T-cell (primary cell): ENCODE results near the gene AP3S2. TPM values are rescaled to one million over a fixed set of nuclear protein-coding genes. Genes with fewer than 3 reads are reported as not detected.

Source experiments
- ATAC-seq, 4 experiments: fragments of 200-7000 bp in 3 of 4; fragments of 150-1000 bp in 1 of 4; cut with Tn5 transposase; replicated peaks in 1 of 4; 1 replicate in 3 of 4; 2 replicates in 1 of 4; pipeline ENCODE4 v1.10.0; 2021; ENCODE audit warnings: moderate library complexity in 3 of 4, mild to moderate bottlenecking in 2 of 4, moderate number of reproducible peaks in 1 of 4
- CTCF ChIA-PET, 2 donors: fragments of 300-600 bp; sonication (Branson Sonifier 250); formaldehyde crosslinking; loops; one replicate each; lab custom pipeline; 2022; ENCODE audit warnings: antibody characterized with exemption in 2 of 2; lab: Charles Lee
- POLR2A ChIA-PET, 2 donors: fragments of 300-600 bp; sonication (Branson Sonifier 250); formaldehyde crosslinking; loops; one replicate each; lab custom pipeline; 2022; ENCODE audit warnings: antibody characterized with exemption in 2 of 2; lab: Charles Lee
- DNase-seq, 35 experiments: peaks; one replicate each; pipeline versions ENCODE4 v3.0.0 to v3.0.0-alpha.2; 2013 to 2023
- H3K27ac ChIP-seq: one replicate; pipeline ENCODE4 v1.5.1; 2013; ENCODE audit warnings: low read length
- H3K27me3 ChIP-seq, 2 experiments: replicated peaks in 1 of 2; 1 replicate in 1 of 2; 2 replicates in 1 of 2; pipeline versions ENCODE4 v1.6.1 to v1.7.0; 2013; ENCODE audit warnings: low read length in 1 of 2, mixed read lengths in 1 of 2; ENCODE audit not compliant: control insufficient read depth in 2 of 2, insufficient read depth in 2 of 2; ENCODE audit errors: extremely low read depth in 1 of 2
- H3K36me3 ChIP-seq, 2 donors: 1 replicate in 1 of 2; 2 replicates in 1 of 2; pipeline versions ENCODE4 v1.6.1 to v1.7.0; 2013; ENCODE audit warnings: low read length in 1 of 2; ENCODE audit not compliant: control insufficient read depth in 2 of 2, insufficient read depth in 1 of 2; ENCODE audit errors: extremely low read depth in 1 of 2
- H3K4me1 ChIP-seq, 2 experiments: 1 replicate in 1 of 2; 2 replicates in 1 of 2; pipeline versions ENCODE4 v1.6.1 to v1.7.0; 2013; ENCODE audit warnings: low read length in 2 of 2, mixed read lengths in 1 of 2; ENCODE audit not compliant: insufficient read depth in 2 of 2, control insufficient read depth in 1 of 2; ENCODE audit errors: extremely low read depth in 1 of 2
- H3K4me3 ChIP-seq, 2 donors: 1 replicate in 1 of 2; 2 replicates in 1 of 2; pipeline versions ENCODE4 v1.5.1 to v1.7.0; 2013; ENCODE audit warnings: mild to moderate bottlenecking in 2 of 2, low read length in 1 of 2, moderate library complexity in 1 of 2; ENCODE audit not compliant: control insufficient read depth in 1 of 2; ENCODE audit errors: extremely low read depth in 1 of 2
- H3K9me3 ChIP-seq: 2 replicates; pipeline ENCODE4 v1.7.0; 2013
- H3K27ac Mint-ChIP-seq, 2 donors: one replicate each; pipeline ENCODE4 v1.8.0; 2020 to 2021; ENCODE audit warnings: mild to moderate bottlenecking in 2 of 2, mixed read lengths in 2 of 2
- H3K27me3 Mint-ChIP-seq, 2 donors: one replicate each; pipeline ENCODE4 v1.8.0; 2021 to 2022; ENCODE audit warnings: mixed read lengths in 2 of 2
- H3K36me3 Mint-ChIP-seq: one replicate; pipeline ENCODE4 v1.8.0; 2021; ENCODE audit warnings: mixed read lengths
- H3K4me1 Mint-ChIP-seq, 3 donors: one replicate each; pipeline ENCODE4 v1.8.0; 2020 to 2022; ENCODE audit warnings: mixed read lengths in 3 of 3, mild to moderate bottlenecking in 1 of 3
- H3K4me3 Mint-ChIP-seq, 3 donors: one replicate each; pipeline ENCODE4 v1.8.0; 2020 to 2022; ENCODE audit warnings: mild to moderate bottlenecking in 3 of 3, mixed read lengths in 3 of 3, moderate library complexity in 3 of 3
- H3K9me3 Mint-ChIP-seq, 3 donors: one replicate each; pipeline ENCODE4 v1.8.0; 2020 to 2022; ENCODE audit warnings: mixed read lengths in 3 of 3
- WGBS: methylation state at CpG from one replicate; pipeline ENCODE4 v1.1.5; 2013; ENCODE audit warnings: missing lambda C conversion rate; ENCODE audit not compliant: insufficient coverage; 5-methylcytosine and 5-hydroxymethylcytosine counted together
- total RNA-seq, 35 experiments: library from RNA in 6 of 35; stranded (reverse) in 6 of 35; fragments of 120-200 nt in 1 of 35; gene quantifications; one replicate each; pipeline versions ENCODE4 v1.2.1 to v1.2.4 and lab custom pipeline; 2013 to 2026

AP3S2 gene
- total RNA-seq, 5 donors from 2014 or later (not counting 1 experiment from before 2014, with no cell fraction given): 22.8 to 30.5 (median 24.9) TPM

DNA sequence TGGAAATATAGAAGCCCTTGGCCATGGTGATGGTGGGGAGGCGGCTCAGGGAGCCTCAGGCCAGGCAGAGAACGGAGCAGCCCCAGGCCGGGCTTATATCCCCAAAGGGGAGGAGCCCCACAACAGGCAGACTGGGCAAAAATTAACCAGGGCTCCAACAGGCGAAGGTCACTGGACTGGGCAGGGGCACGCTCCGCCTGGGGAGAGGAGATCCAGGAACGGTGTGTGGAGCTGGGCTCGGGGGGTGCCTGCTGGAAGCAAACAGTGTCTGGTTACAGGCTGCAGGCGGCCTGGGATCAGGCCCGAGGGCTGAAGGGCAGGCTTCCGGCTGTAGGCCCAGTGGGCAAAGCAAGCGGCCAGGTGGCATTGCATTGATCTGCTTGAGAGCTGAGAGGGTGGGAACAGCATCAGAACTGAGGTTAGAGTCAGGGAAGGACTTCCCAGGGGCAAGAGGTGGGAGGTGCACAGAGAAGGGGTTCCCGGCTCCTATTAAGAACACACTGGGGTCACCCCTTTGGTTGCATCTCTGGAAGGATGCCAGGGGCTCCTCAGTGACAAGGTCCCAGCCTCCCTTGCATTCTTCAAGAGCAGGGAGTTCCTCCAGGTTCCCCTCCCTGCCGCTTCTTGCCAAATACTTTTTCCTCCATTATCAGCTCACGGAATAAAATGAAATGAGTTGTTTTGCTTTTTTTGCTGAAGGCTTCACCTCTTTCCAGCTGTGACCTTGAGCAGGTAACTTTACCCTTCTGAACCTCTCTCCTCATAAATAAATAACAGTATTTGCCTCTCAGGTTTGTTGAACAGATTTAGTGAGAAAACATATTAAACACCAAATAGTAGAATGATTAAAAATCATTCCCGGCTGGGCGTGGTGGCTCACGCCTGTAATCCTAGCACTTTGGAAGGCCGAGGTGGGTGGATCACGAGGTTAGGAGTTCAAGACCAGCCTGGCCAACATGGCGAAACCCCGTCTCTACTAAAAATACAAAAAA lies 86.9 kb downstream of the AP3S2 start:
- H3K27me3 ChIP-seq: peaks cover 0 to 30% of the 10 kb centered on the region in 2 experiments
- POLR2A ChIA-PET: no interaction called here

DNA sequence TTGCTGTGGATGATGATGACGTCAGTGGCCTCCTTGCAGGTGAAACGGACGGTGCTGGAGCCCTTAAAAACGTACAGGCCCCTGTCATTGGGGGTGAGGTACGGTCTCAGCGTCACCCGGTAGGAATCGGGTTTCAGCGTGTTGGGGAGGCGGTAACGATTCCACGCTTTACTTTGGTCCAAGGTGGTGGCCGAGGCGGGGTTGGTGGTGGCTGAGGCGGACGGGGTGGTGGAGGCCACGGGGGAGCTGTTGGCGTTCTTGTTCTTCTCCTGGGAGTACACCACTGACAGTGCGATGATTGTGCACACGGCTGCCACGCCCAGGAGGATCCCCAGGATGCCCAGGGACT lies 87.6 kb downstream of the AP3S2 start:
- H3K4me1 Mint-ChIP-seq: no peaks in the 10 kb centered on the region
- no peaks in the 10 kb centered on the region for H3K36me3 Mint-ChIP-seq
- Histone ChIP-seq H3K27ac (no peak overlapping the region), H3K4me3 (no peak overlapping the region), H3K4me1 (no peaks in the 10 kb centered on the region), H3K27me3 (peaks cover 0 to 34% of the 10 kb centered on the region in 2 experiments), H3K9me3 (no peaks in the 10 kb centered on the region), H3K36me3 (no peaks in the 10 kb centered on the region)
- ATAC-seq (no peak), DNase-seq (no peak)
- H3K27me3 Mint-ChIP-seq: peaks cover 9% of the 10 kb centered on the region in 2 donors
- ChIA-PET POLR2A (no interaction called here), CTCF (no interaction called here)
- no peak overlapping the region for H3K4me3 Mint-ChIP-seq
- WGBS: 89% methylated on average over 21 of the region's 21 CpGs
- H3K9me3 Mint-ChIP-seq: no peaks in the 10 kb centered on the region
- H3K27ac Mint-ChIP-seq: no peak overlapping the region

More for the DNA sequence above, 86.9 kb downstream of the AP3S2 start:
- DNase-seq: no peak
- WGBS: 89% methylated on average over 14 of the region's 22 CpGs
- Mint-ChIP-seq H3K9me3 (no peaks in the 10 kb centered on the region), H3K4me1 (no peaks in the 10 kb centered on the region), H3K27ac (no peak overlapping the region), H3K36me3 (no peaks in the 10 kb centered on the region), H3K4me3 (no peak overlapping the region), H3K27me3 (peaks cover 9 to 11% of the 10 kb centered on the region in 2 donors)
- Histone ChIP-seq H3K27ac (no peak overlapping the region), H3K4me3 (no peak overlapping the region), H3K4me1 (no peaks in the 10 kb centered on the region), H3K9me3 (no peaks in the 10 kb centered on the region), H3K36me3 (no peaks in the 10 kb centered on the region)
- CTCF ChIA-PET: interaction anchor here in 1 of 2 donors (0.6 kb wide), 1 partner anchor 9 kb away, joined by 5 read pairs; no protein-coding TSS in a partner anchor
- no peak for ATAC-seq

DNA sequence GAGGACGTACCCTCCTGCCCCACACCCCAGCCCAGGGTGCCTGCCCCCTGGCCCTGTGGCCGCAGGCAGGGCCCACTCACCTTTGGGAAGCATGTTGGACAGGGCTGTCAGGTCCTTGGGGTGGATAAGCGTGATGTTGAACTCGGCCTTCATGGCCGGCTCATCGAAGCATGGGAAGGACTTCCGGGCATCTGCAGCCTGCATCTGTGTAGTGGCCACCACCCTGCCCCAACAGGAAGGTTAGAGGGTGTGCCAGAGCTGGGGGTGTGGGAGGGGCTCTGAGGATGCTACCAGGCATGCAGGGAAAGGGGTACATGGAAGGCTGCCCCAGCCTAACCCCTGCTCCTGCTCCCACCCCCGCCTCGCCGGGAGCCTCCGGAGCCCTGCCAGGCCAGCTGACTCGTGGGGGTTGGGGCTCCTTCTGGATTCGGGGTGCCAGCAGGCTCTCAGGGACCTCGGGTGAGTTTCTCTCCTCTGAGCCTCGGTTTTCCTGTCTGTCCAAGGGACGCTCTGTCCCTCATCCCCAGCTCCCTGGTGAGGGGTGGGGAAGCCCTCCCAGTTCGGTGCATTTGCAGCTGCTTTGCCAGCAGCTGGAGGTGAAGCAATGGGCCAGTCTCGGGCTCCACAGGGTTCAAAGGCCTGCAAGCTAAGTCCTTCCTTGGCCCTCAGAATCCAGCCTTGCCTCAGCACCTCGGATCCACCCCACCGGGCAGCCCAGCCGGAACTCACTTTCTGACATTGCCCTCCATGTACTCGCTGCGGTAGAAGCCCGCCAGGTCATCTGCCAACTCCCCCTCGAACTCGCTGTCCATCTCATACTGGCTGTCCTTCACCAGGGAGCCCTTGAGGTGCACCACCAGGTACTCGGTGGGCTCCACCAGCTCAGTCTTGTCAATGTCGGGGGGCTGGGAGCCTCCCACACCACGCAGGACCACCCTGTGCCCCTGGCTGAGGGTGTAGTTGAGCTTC lies 88.3 kb downstream of the AP3S2 start:
- 89% methylated on average over 19 of the region's 29 CpGs for WGBS

DNA sequence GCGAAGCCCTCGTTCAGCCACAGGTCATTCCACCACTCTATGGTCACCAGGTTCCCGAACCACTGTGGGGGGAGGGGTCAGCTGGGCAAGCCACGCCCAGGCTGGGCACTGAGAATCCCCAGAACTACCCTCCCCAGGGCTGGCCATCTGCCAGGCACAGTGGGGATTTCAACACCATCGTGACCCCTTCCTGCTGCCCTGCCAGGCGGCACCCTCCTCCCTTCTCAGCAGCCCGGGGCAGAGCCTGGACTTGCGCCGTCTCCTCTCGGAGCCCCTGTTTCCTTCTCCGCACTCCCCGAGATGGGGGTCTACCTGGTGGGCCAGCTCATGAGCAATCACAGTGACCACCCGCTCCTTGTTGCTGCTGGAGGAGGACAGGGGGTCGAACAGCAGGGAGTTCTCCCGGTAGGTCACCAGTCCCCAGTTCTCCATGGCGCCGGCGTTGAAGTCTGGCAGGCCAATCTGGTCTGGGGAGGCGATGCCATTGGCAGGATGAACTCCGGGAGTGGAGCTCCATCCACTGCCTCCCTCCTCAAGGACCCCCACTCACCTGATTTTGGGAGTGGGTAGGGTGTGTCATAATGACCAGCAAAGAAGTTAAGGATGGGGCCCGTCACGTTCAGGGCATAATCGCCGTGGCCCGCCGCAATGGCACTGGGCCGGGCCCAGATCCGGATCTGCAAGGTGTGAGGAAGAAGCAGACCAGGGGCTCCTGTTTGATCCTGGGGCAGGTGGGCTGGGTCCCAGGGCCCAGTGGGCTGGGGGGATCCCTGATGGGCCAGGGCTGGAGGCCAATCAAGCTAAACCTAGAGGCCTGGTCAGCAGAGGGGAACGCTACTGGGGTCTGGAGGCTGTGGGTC lies 89.6 kb downstream of the AP3S2 start:
- Mint-ChIP-seq H3K27ac (no peak overlapping the region), H3K9me3 (no peaks in the 10 kb centered on the region), H3K36me3 (no peaks in the 10 kb centered on the region), H3K4me1 (no peaks in the 10 kb centered on the region), H3K27me3 (peaks cover 11% of the 10 kb centered on the region in 2 donors), H3K4me3 (no peak overlapping the region)
- CTCF ChIA-PET: no interaction called here
- no peak for DNase-seq
- H3K9me3 ChIP-seq: no peaks in the 10 kb centered on the region
- 95% methylated on average over 17 of the region's 29 CpGs for WGBS
- H3K36me3 ChIP-seq: no peaks in the 10 kb centered on the region
- H3K27ac ChIP-seq: no peak overlapping the region
- peaks cover 0 to 36% of the 10 kb centered on the region in 2 experiments for H3K27me3 ChIP-seq
- H3K4me3 ChIP-seq: no peak overlapping the region
- ATAC-seq: no peak
- POLR2A ChIA-PET: no interaction called here
- no peaks in the 10 kb centered on the region for H3K4me1 ChIP-seq

More for the DNA sequence above, 88.3 kb downstream of the AP3S2 start:
- no peak overlapping the region for H3K4me3 ChIP-seq
- no peaks in the 10 kb centered on the region for H3K9me3 Mint-ChIP-seq
- ATAC-seq (no peak), DNase-seq (no peak)
- no peak overlapping the region for H3K27ac ChIP-seq
- H3K4me1 ChIP-seq: no peaks in the 10 kb centered on the region
- H3K27me3 ChIP-seq: peaks cover 0 to 32% of the 10 kb centered on the region in 2 experiments
- H3K27ac Mint-ChIP-seq: no peak overlapping the region
- peaks cover 9 to 11% of the 10 kb centered on the region in 2 donors for H3K27me3 Mint-ChIP-seq
- H3K4me1 Mint-ChIP-seq: no peaks in the 10 kb centered on the region
- no peaks in the 10 kb centered on the region for H3K36me3 ChIP-seq
- POLR2A ChIA-PET: no interaction called here
- no peak overlapping the region for H3K4me3 Mint-ChIP-seq
- CTCF ChIA-PET: no interaction called here
- no peaks in the 10 kb centered on the region for H3K9me3 ChIP-seq
- H3K36me3 Mint-ChIP-seq: no peaks in the 10 kb centered on the region

DNA sequence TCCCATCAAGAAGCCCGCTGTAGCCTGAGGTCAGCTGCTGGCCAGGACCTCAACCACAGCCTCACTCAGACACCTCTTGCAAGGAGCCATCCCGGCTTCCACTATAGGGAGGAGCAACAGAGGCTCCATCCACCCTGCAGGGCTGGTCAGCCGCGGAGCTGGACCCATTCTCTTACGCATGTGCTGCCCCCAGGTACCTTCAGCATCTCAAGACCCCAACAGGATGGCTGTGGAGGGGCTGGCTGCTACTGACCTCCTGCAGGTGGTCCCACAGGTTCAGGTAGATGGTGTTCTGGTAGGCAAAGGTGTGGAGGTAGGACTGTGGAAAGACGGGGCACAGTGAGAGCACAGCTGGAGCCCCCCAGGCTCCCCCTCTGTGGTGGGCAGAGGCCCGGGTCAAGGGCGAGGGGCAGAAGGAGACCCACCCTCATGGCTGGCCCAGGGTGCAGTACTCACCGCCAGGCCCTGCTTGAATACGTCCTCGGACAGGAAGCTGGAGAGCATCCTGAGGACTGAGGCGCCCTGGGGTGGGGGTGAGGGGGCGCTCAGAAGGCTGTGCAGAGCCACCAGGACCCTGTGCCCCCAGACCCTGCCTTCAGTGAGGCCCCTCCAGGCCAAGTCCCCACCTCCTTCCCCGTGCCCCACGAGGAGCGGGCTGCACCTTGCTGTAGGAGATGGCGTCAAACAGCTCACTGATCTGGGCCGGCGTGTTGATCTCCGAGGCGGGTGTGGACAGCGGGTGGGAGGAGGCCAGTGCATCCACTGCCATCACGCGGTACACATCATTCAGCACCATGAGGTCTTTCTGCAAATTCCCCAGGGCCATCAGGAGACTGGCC lies 90.6 kb downstream of the AP3S2 start:
- DNase-seq (no peak), ATAC-seq (no peak)
- ChIA-PET CTCF (interaction anchor here in 1 of 2 donors (0.5 kb wide), 1 partner anchor 68 kb away, joined by 3 read pairs; no protein-coding TSS in a partner anchor), POLR2A (interaction anchor here in 1 of 2 donors (0.6 kb wide), 1 partner anchor 996 kb away, joined by 3 read pairs; no protein-coding TSS in a partner anchor)
- Histone ChIP-seq H3K27ac (no peak overlapping the region), H3K36me3 (no peaks in the 10 kb centered on the region), H3K4me3 (no peak overlapping the region), H3K27me3 (peaks cover 0 to 38% of the 10 kb centered on the region in 2 experiments), H3K9me3 (no peaks in the 10 kb centered on the region), H3K4me1 (no peaks in the 10 kb centered on the region)
- 89% methylated on average over 22 of the region's 24 CpGs for WGBS
- H3K4me1 Mint-ChIP-seq: no peaks in the 10 kb centered on the region
- H3K27me3 Mint-ChIP-seq: peaks cover 11% of the 10 kb centered on the region in 2 donors
- H3K36me3 Mint-ChIP-seq: no peaks in the 10 kb centered on the region
- no peak overlapping the region for H3K27ac Mint-ChIP-seq
- no peak overlapping the region for H3K4me3 Mint-ChIP-seq
- no peaks in the 10 kb centered on the region for H3K9me3 Mint-ChIP-seq
